Right lobe of liver (tissue), 6 donors: ENCODE results near the gene SLC23A3. TPM values are rescaled to one million over a fixed set of nuclear protein-coding genes. Genes with fewer than 3 reads are reported as not detected.

Experiments
- ATAC-seq, 4 donors: fragments of 200-7000 bp; cut with Tn5 transposase; one replicate each; pipeline ENCODE4 v1.9.1; 2020; ENCODE audit warnings: mild to moderate bottlenecking in 4 of 4, moderate library complexity in 4 of 4
- DNase-seq, 3 donors: peaks; one replicate each; pipeline ENCODE4 v3.0.0-alpha.2; 2020
- H3K27ac ChIP-seq, 3 donors: fragments of 200-600 bp; one replicate each; pipeline ENCODE4 v1.8.0; 2022
- H3K27me3 ChIP-seq, 2 donors: fragments of 200-600 bp; one replicate each; pipeline ENCODE4 v1.8.0; 2022
- H3K36me3 ChIP-seq, 4 donors: fragments of 200-600 bp; sonication (generic) in 1 of 4; one replicate each; pipeline versions ENCODE4 v1.5.1 to v1.8.0; 2017 to 2022; ENCODE audit warnings: control low read depth in 1 of 4
- H3K4me1 ChIP-seq, 4 donors: fragments of 200-600 bp; sonication (generic) in 1 of 4; one replicate each; pipeline versions ENCODE4 v1.5.1 to v1.8.0; 2017 to 2022; ENCODE audit warnings: control low read depth in 1 of 4
- H3K4me3 ChIP-seq, 3 donors: fragments of 200-600 bp; one replicate each; pipeline ENCODE4 v1.8.0; 2022
- H3K9me3 ChIP-seq, 4 donors: fragments of 200-600 bp; sonication (generic) in 1 of 4; one replicate each; pipeline versions ENCODE4 v1.5.1 to v1.8.0; 2017 to 2022; ENCODE audit warnings: control low read depth in 1 of 4
- POLR2A ChIP-seq: fragments of 450-650 bp; IDR thresholded peaks from one replicate; pipeline ENCODE4 v1.6.1; 2017; ENCODE audit warnings: antibody characterized with exemption, mild to moderate bottlenecking
- WGBS: methylation state at CpG from one replicate; pipeline ENCODE4 v1.1.6; 2018; ENCODE audit warnings: low coverage, low lambda C conversion rate; ENCODE audit not compliant: insufficient coverage; ENCODE audit errors: missing lambda C conversion rate; 5-methylcytosine and 5-hydroxymethylcytosine counted together
- intact Hi-C, 2 donors: fragments of 100-400 bp; cut with DNase I; formaldehyde crosslinking; loops; one replicate each; pipeline versions ENCODE4 v1.11.2 to v1.14.1; 2022
- total RNA-seq, 6 experiments: library from RNA; depleted of rRNA in 2 of 6; stranded (reverse); fragments of >200 nt in 2 of 6; fragmentation: NEBNext Ultra II Directional in 3 of 6; extraction: Animal tissue kit (Norgen Biotek cat#: 25700) in 3 of 6; gene quantifications; one replicate each; pipeline versions ENCODE4 v1.1.0 to v1.2.4, GENCODE V29; 2016 to 2023
- TF ChIP-seq, protein P1 (sequence below), 4 donors: fragments of 200-600 bp in 3 of 4; fragments of 450-650 bp in 1 of 4; IDR thresholded peaks; one replicate each; pipeline versions ENCODE4 v1.5.1 to v1.8.0; 2016 to 2022; ENCODE audit warnings: antibody characterized with exemption in 4 of 4, mild to moderate bottlenecking in 2 of 4
- donor health status: DM: no; HTN: yes; CAD: no.
- donor health status: DM: no; HTN: no; CAD: no.
- donor health status: DM: no; HTN: no; CAD: no.
- donor health status: DM: no; HTN: yes; CAD: no.
- donor health status: DM: no; HTN: yes; CAD: no.

SLC23A3 gene
- total RNA-seq, 6 experiments from 2014 or later: 0.62 to 4.9 (median 2.1) TPM

DNA sequence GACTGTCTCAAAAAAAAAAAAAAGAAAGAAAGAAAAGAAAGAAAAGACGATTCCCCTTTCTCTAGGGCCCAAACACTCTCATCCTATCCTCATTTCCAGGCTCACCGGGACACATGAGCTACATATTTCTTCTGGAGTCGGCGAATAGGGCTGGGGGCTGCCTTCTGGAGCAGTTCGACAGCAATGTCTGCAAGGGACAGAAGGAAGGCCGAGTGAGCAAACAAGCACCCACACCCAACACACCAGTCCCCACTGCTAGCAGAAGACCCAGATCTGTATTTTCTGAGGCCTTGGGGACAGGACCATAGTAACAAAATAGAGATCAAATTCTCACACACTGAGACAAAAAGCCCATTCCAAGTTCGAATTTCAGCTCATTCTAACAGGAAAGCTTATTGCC, 5.7 kb upstream of the SLC23A3 start:
- no peak for TF ChIP-seq POLR2A
- TF ChIP-seq, protein P1, sequence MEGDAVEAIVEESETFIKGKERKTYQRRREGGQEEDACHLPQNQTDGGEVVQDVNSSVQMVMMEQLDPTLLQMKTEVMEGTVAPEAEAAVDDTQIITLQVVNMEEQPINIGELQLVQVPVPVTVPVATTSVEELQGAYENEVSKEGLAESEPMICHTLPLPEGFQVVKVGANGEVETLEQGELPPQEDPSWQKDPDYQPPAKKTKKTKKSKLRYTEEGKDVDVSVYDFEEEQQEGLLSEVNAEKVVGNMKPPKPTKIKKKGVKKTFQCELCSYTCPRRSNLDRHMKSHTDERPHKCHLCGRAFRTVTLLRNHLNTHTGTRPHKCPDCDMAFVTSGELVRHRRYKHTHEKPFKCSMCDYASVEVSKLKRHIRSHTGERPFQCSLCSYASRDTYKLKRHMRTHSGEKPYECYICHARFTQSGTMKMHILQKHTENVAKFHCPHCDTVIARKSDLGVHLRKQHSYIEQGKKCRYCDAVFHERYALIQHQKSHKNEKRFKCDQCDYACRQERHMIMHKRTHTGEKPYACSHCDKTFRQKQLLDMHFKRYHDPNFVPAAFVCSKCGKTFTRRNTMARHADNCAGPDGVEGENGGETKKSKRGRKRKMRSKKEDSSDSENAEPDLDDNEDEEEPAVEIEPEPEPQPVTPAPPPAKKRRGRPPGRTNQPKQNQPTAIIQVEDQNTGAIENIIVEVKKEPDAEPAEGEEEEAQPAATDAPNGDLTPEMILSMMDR (IDR thresholded peaks at IDR 0.05): no peak
- Histone ChIP-seq H3K27me3 (no peaks in the 10 kb centered on the region), H3K36me3 (peaks cover 0 to 45% (median 7%) of the 10 kb centered on the region in 4 donors), H3K4me3 (peak overlapping the region; percentile 86 to 98 (median 92)), H3K4me1 (peaks cover 0 to 33% (median 7%) of the 10 kb centered on the region in 4 donors), H3K9me3 (no peaks in the 10 kb centered on the region), H3K27ac (peak overlapping the region in 2 of 3 donors; percentile 99 to 100)
- whole genome bisulfite sequencing: 74% methylated on average over 7 of the region's 7 CpGs
- DNase-seq (no peak), ATAC-seq (no peak)
- intact Hi-C loops: loop anchor here in 1 of 2 donors (5.0 kb wide), 1 partner anchor 42 kb away; the partner anchor contains the start of gene ABCB6

DNA sequence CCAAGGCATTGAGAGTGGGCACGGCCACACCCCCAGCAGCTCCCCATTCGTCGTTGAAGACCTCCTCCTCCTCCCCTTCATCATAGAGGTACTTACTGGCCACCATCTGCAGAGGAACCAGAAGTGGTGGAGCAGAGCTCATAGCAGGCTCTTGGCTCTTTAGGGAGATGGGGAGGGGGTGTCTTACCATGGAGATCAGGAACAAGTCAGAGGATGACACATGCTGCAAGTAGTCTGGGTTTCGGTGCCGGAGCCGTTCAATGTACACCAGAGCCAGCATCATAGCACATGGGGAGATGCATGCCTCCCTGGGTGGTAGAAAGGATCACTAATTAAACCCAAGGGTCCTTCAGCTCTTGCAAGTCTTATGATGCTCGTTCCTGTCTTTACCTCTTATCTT, 5.0 kb upstream of the SLC23A3 start:
- intact Hi-C loops: loop anchor here in 1 of 2 donors (5.0 kb wide), 2 partner anchors 32 to 42 kb away; partner anchors contain the start of genes ABCB6 and ZFAND2B

DNA sequence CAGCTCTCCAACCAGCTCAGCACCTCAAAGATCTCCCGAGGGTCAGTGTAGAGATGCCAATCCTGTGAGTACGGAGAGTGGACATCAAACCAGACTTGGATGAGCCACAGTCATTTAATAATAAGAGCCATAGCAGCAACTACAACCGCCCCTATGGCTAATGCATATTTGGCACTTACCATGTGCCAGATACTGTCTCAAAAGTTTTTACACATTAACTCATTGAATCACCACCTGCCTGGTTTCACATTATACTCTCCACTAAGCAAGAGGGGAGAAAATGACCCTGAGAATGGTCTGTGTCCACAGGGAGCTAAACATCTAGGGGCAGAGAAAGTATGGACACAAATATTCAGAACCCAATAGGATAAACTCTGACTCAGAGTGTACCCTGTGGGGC, 4.3 kb upstream of the SLC23A3 start:
- 87% methylated on average over 2 of the region's 3 CpGs for WGBS
- DNase-seq (no peak), ATAC-seq (no peak)
- H3K4me3 ChIP-seq: no peak overlapping the region
- no peaks in the 10 kb centered on the region for H3K9me3 ChIP-seq
- intact Hi-C loops: loop anchor here in 1 of 2 donors (5.0 kb wide), 1 partner anchor 33 kb away; the partner anchor contains the start of gene ZFAND2B
- no peak overlapping the region for H3K27ac ChIP-seq
- peaks cover 0 to 35% (median 9%) of the 10 kb centered on the region in 4 donors for H3K4me1 ChIP-seq
- H3K27me3 ChIP-seq: no peaks in the 10 kb centered on the region
- TF ChIP-seq, protein P1 (IDR thresholded peaks at IDR 0.05): no peak
- no peak for TF ChIP-seq POLR2A
- peaks cover 0 to 35% (median 4%) of the 10 kb centered on the region in 4 donors for H3K36me3 ChIP-seq

More for the DNA sequence above, 5.0 kb upstream of the SLC23A3 start:
- TF ChIP-seq, protein P1 (IDR thresholded peaks at IDR 0.05): no peak
- TF ChIP-seq POLR2A: no peak
- WGBS: 83% methylated on average over 1 of the region's 7 CpGs
- Histone ChIP-seq H3K36me3 (peaks cover 0 to 38% (median 4%) of the 10 kb centered on the region in 4 donors), H3K4me3 (no peak overlapping the region), H3K27me3 (no peaks in the 10 kb centered on the region), H3K4me1 (peaks cover 0 to 40% (median 10%) of the 10 kb centered on the region in 4 donors), H3K9me3 (no peaks in the 10 kb centered on the region), H3K27ac (no peak overlapping the region)
- no peak for ATAC-seq
- DNase-seq: no peak

DNA sequence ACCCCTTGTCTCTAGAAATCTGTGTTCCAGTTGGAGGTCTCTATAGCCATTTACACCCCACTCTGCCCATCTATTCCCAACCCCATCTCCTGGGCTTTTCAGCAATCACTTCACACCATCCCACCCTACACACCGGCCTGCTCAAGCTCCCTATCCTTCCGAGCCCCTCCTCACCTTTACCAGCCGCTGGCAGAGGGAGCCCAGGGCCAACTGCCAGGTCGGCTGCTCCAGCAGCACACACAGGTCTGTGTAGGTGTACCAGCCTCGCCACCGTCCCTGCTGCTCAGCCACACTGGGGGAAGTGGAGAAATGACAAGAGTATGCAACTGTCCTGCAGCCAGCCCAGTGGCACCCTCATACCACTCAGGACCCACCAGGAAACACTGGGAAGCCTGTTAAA, 3.3 kb upstream of the SLC23A3 start:
- TF ChIP-seq POLR2A: no peak
- TF ChIP-seq, protein P1 (IDR thresholded peaks at IDR 0.05): no peak
- Histone ChIP-seq H3K4me3 (no peak overlapping the region), H3K4me1 (peaks cover 0 to 29% (median 6%) of the 10 kb centered on the region in 4 donors), H3K36me3 (peaks cover 0 to 35% (median 4%) of the 10 kb centered on the region in 4 donors), H3K9me3 (no peaks in the 10 kb centered on the region), H3K27ac (no peak overlapping the region), H3K27me3 (no peaks in the 10 kb centered on the region)
- ATAC-seq (no peak), DNase-seq (no peak)
- 91% methylated on average over 4 of the region's 6 CpGs for WGBS
- intact Hi-C loops: loop anchor here in 1 of 2 donors (5.0 kb wide), 1 partner anchor 34 kb away; the partner anchor contains the start of gene ZFAND2B
